ENCODE measurements around the gene SLC9A8. TPM values are rescaled to one million over a fixed set of nuclear protein-coding genes. Genes with fewer than 3 reads are reported as not detected.
A peak's percentile ranks its signal among the peaks of the same experiment; 100 is the strongest.

SLC9A8 gene
- total RNA-seq, 2 experiments from 2014 or later, result 22.0 to 30.3 TPM

GRCh38 chr20:49913399-49914047 lies 100.9 kb downstream of the SLC9A8 start:
- peaks cover 29% of the 10 kb centered on the region for H3K4me1 ChIP-seq (ENCODE audit: insufficient read depth, low read length, poor library complexity, severe bottlenecking)
- H3K4me2 ChIP-seq (ENCODE audit: low read length), result peak overlapping the region; percentile 100
- BruUV-seq (replicated peaks), result no TSS peak
- no peak for DNase-seq (ENCODE audit: low spot score)
- intact Hi-C loops (cut with micrococcal nuclease; ENCODE audit: unreplicated experiment), result loop anchor here (2.0 kb wide), 1 partner anchor 15 kb away; no protein-coding TSS in a partner anchor
- no peaks in the 10 kb centered on the region for H3K9me3 ChIP-seq (ENCODE audit: low read length)
- ChIA-PET POLR2A (interaction anchor here (0.7 to 1.2 kb wide), 4 partner anchors 23 to 251 kb away, joined by 3 to 5 read pairs (median 4); partner anchors contain the start of gene RNF114), CTCF (ENCODE audit: unreplicated experiment) (interaction anchor here (0.6 to 1.7 kb wide), 2 partner anchors 10 to 33 kb away, joined by 3 to 4 read pairs; no protein-coding TSS in a partner anchor)
- peaks cover 4% of the 10 kb centered on the region; the same call in 1 of the 2 replicates for H4K20me1 ChIP-seq (ENCODE audit: insufficient read depth, low read length)
- no peak overlapping the region for H3K27ac ChIP-seq (ENCODE audit: low read depth, low read length, poor library complexity, severe bottlenecking)
- H3K4me3 ChIP-seq (ENCODE audit: low read depth, low read length, poor library complexity, severe bottlenecking), result peak overlapping the region; percentile 98
- H3K9me2 ChIP-seq (ENCODE audit: insufficient read depth, low read length), result no peaks in the 10 kb centered on the region
- H3K79me2 ChIP-seq (ENCODE audit: insufficient read depth, low read depth, low read length), result peaks cover 36% of the 10 kb centered on the region
- TF ChIP-seq EZH2phosphoT487 (IDR thresholded peaks at IDR 0.05; ENCODE audit: borderline replicate concordance, low read depth, low read length) (no peak), CTCF (conservative IDR thresholded peaks at IDR 0.05; ENCODE audit: low read length) (no peak)
- peaks cover 16% of the 10 kb centered on the region; the same call in 1 of the 2 replicates for H3K36me3 ChIP-seq (ENCODE audit: insufficient read depth, low read length)
- H2AFZ ChIP-seq (ENCODE audit: low read length), result no peak overlapping the region

- peaks cover 29% of the 10 kb centered on the region for H3K4me1 ChIP-seq (ENCODE audit: insufficient read depth, low read length, poor library complexity, severe bottlenecking)
- H3K36me3 ChIP-seq (ENCODE audit: insufficient read depth, low read length), result peaks cover 11% of the 10 kb centered on the region; the same call in 1 of the 2 replicates
- no peaks in the 10 kb centered on the region for H3K9me3 ChIP-seq (ENCODE audit: low read length)
- H3K79me2 ChIP-seq (ENCODE audit: insufficient read depth, low read depth, low read length), result peaks cover 36% of the 10 kb centered on the region
- ChIA-PET POLR2A (interaction anchor here (0.7 to 1.2 kb wide), 6 partner anchors 10 to 252 kb away, joined by 3 to 5 read pairs (median 3); partner anchors contain the start of gene RNF114), CTCF (ENCODE audit: unreplicated experiment) (interaction anchor here (0.6 to 1.7 kb wide), 2 partner anchors 11 to 34 kb away, joined by 3 to 4 read pairs; no protein-coding TSS in a partner anchor)
- H3K9me2 ChIP-seq (ENCODE audit: insufficient read depth, low read length), result no peaks in the 10 kb centered on the region
- H2AFZ ChIP-seq (ENCODE audit: low read length), result peak overlapping the region; percentile 86; the same call in 1 of the 2 replicates
- peaks cover 4% of the 10 kb centered on the region; the same call in 1 of the 2 replicates for H4K20me1 ChIP-seq (ENCODE audit: insufficient read depth, low read length)
- H3K27ac ChIP-seq (ENCODE audit: low read depth, low read length, poor library complexity, severe bottlenecking), result peak overlapping the region; percentile 87
- peak; percentile 36 for DNase-seq (ENCODE audit: low spot score)
- peak overlapping the region; percentile 100 for H3K4me2 ChIP-seq (ENCODE audit: low read length)
- intact Hi-C loops (cut with micrococcal nuclease; ENCODE audit: unreplicated experiment), result loop anchor here (1.0 to 2.0 kb wide), 2 partner anchors 14 to 22 kb away; partner anchors contain the start of gene RNF114
- TSS peak; percentile 53 for BruUV-seq (replicated peaks)
- TF ChIP-seq CTCF (conservative IDR thresholded peaks at IDR 0.05; ENCODE audit: low read length) (peak; percentile 33; the same call in 1 of the 2 replicates), EZH2phosphoT487 (IDR thresholded peaks at IDR 0.05; ENCODE audit: borderline replicate concordance, low read depth, low read length) (no peak)
- H3K4me3 ChIP-seq (ENCODE audit: low read depth, low read length, poor library complexity, severe bottlenecking), result peak overlapping the region; percentile 98
Measured at GRCh38 chr20:49914310-49915117, 101.9 kb downstream of the SLC9A8 start.

All from OCI-LY7 (cell line).